GM12891 (cell line): Measurements from ENCODE around the gene HSBP1L1.

Experiments used
- POLR2A ChIP-seq: IDR thresholded peaks from 2 replicates; pipeline ENCODE4 v1.6.1; 2011; ENCODE audit warnings: low read depth, low read length, control low read depth
- POLR2AphosphoS5 ChIP-seq: IDR thresholded peaks from 2 replicates; pipeline ENCODE4 v1.6.1; 2011; ENCODE audit warnings: low read depth, low read length, control low read depth
- TAF1 ChIP-seq: IDR thresholded peaks from 2 replicates; pipeline ENCODE4 v1.6.1; 2011; ENCODE audit warnings: low read depth, low read length, control low read depth

DNA sequence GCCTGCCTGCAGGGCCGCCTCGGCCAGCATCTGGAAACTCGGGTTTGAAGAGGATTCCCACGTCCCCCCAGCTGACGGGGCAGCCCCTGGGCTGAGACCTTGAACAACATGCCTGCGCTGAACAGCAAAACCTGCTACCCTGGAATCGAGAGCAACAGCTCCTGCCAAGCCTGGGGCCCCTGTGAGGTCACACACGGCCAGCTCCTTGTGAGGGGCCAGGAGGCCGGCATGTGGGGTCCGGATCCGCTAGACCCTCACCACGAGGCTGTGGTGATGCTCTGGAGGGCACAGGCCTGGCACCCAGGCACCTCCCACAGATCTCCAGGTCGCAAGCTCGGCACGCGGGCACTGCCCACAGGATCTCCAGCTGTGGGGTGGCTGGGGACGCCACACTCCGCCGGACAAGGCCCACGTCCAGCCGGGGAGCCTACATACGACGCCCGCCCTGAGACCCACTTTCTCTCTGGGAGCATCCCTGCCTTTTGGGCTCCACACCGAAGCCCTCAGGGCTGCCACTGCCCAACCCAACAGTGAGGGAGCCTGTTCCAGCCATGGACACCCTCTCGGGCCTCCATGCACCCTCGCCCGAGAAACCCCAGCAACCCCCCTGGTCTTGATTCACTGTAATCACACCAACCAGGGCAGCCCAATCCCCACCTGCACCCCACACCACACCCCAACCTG lies 47.1 kb upstream of the HSBP1L1 start:
- TF ChIP-seq POLR2A (no peak), POLR2AphosphoS5 (no peak), TAF1 (no peak)
